Esophagus muscularis mucosa (tissue), 3 donors: ENCODE results near the gene CCBE1.

Source experiments
- CTCF ChIP-seq, 3 experiments: fragments of 200-600 bp in 2 of 3; fragments of 450-650 bp in 1 of 3; sonication (generic) in 2 of 3; IDR thresholded peaks; one replicate each; pipeline ENCODE4 v1.5.1; 2017 to 2019; ENCODE audit warnings: antibody characterized with exemption in 3 of 3, mild to moderate bottlenecking in 2 of 3, moderate library complexity in 1 of 3
- POLR2A ChIP-seq: fragments of 450-650 bp; IDR thresholded peaks from one replicate; pipeline ENCODE4 v1.6.1; 2017; ENCODE audit warnings: antibody characterized with exemption, moderate library complexity, mild to moderate bottlenecking, low read depth

- TF ChIP-seq CTCF (IDR thresholded peaks at IDR 0.05) (no peak), POLR2A (no peak)
Measured at GRCh38 chr18:59477849-59478248, 219.4 kb downstream of the CCBE1 start.
